GM18858 (cell line): ENCODE results near the gene ARHGAP19.

Experiments used
- ATAC-seq: cut with Tn5 transposase; IDR thresholded peaks from one replicate; pipeline ENCODE4 v1.9.1; 2021; ENCODE audit not compliant: unreplicated experiment

Gene ARHGAP19

GRCh38 chr10:97292097-97292861 is at the start of gene ARHGAP19:
ARHGAP19 (minus strand) TSS chr10:97292637; CDS start chr10:97292627, 10 bp downstream.
- peak; percentile 87 for ATAC-seq

- no peak for ATAC-seq
These were observed 49.0 kb upstream of the ARHGAP19 start for GRCh38 chr10:97341416-97341815.

- ATAC-seq, result no peak
These were observed 45.6 kb upstream of the ARHGAP19 start for GRCh38 chr10:97338041-97338440.

GRCh38 chr10:97336942-97337831 is 44.8 kb upstream of the ARHGAP19 start:
- no peak for ATAC-seq

- ATAC-seq, result no peak
These were observed 44.0 kb upstream of the ARHGAP19 start for GRCh38 chr10:97336446-97336845.

- no peak for ATAC-seq
These were observed 43.6 kb upstream of the ARHGAP19 start for GRCh38 chr10:97336006-97336405.

GRCh38 chr10:97335188-97335619 is 42.8 kb upstream of the ARHGAP19 start:
- ATAC-seq, result no peak

GRCh38 chr10:97334370-97335175 is 42.1 kb upstream of the ARHGAP19 start, which contains the start of gene FRAT2:
FRAT2 (minus strand) TSS chr10:97334729; CDS start chr10:97334572, 157 bp downstream.
- peak; percentile 60 for ATAC-seq

GRCh38 chr10:97333601-97334369 is 41.3 kb upstream of the ARHGAP19 start:
- peak; percentile 16 for ATAC-seq

GRCh38 chr10:97333351-97333600 is 40.8 kb upstream of the ARHGAP19 start:
- no peak for ATAC-seq

- no peak for ATAC-seq
These were observed 40.3 kb upstream of the ARHGAP19 start for GRCh38 chr10:97332591-97333350.

GRCh38 chr10:97331153-97331703 is 38.8 kb upstream of the ARHGAP19 start:
- ATAC-seq, result no peak

GRCh38 chr10:97329766-97330165 is 37.3 kb upstream of the ARHGAP19 start:
- no peak for ATAC-seq

- no peak for ATAC-seq
These were observed 36.4 kb upstream of the ARHGAP19 start for GRCh38 chr10:97328646-97329453.

- no peak for ATAC-seq
These were observed 35.2 kb upstream of the ARHGAP19 start for GRCh38 chr10:97327348-97328294.

- ATAC-seq, result no peak
These were observed 33.3 kb upstream of the ARHGAP19 start for GRCh38 chr10:97325754-97326153.

- no peak for ATAC-seq
These were observed 31.1 kb upstream of the ARHGAP19 start for GRCh38 chr10:97323501-97323900.

GRCh38 chr10:97321804-97322190 is 29.4 kb upstream of the ARHGAP19 start:
- no peak for ATAC-seq
